ENCODE measurements around the gene LITAFD. TPM values are rescaled to one million over a fixed set of nuclear protein-coding genes. Genes with fewer than 3 reads are reported as not detected.
A peak's percentile ranks its signal among the peaks of the same experiment; 100 is the strongest.

LITAFD gene
- total RNA-seq, 1 experiment from 2014 or later, result not detected

- POLR2A ChIA-PET, result interaction anchor here (1.3 kb wide), 1 partner anchor 14 kb away, joined by 3 read pairs; no protein-coding TSS in a partner anchor
Observed at GRCh38 chr16:8886593-8887430, 4.7 kb downstream of the LITAFD start.

GRCh38 chr16:8887431-8887765, 5.2 kb downstream of the LITAFD start:
- ChIA-PET POLR2A (no interaction called here), CTCF (interaction anchor here (7.8 kb wide), 1 partner anchor 8 kb away, joined by 56 read pairs; the partner anchor contains the start of gene LITAFD)
- intact Hi-C loops (cut with micrococcal nuclease), result loop anchor here (10.0 kb wide), 1 partner anchor 247 kb away; no protein-coding TSS in a partner anchor
- DNase-seq (ENCODE audit: unreplicated experiment), result no peak
- no TSS peak for BruUV-seq (replicated peaks)
- Mint-ChIP-seq H3K4me1 (ENCODE audit: insufficient read depth, unreplicated experiment) (peaks cover 23% of the 10 kb centered on the region), H3K27me3 (ENCODE audit: insufficient read depth, unreplicated experiment) (no peaks in the 10 kb centered on the region), H3K4me3 (ENCODE audit: unreplicated experiment) (no peak overlapping the region), H3K27ac (ENCODE audit: low read depth, unreplicated experiment) (no peak overlapping the region), H3K9me3 (ENCODE audit: unreplicated experiment) (no peaks in the 10 kb centered on the region), H3K36me3 (ENCODE audit: insufficient read depth, unreplicated experiment) (peaks cover 25% of the 10 kb centered on the region)
- TF ChIP-seq CTCF (IDR thresholded peaks at IDR 0.05; ENCODE audit: unreplicated experiment), result no peak

More at GRCh38 chr16:8886593-8887430, 4.7 kb downstream of the LITAFD start:
- Mint-ChIP-seq H3K36me3 (ENCODE audit: insufficient read depth, unreplicated experiment) (peaks cover 19% of the 10 kb centered on the region), H3K9me3 (ENCODE audit: unreplicated experiment) (no peaks in the 10 kb centered on the region), H3K4me3 (ENCODE audit: unreplicated experiment) (no peak overlapping the region), H3K4me1 (ENCODE audit: insufficient read depth, unreplicated experiment) (peaks cover 23% of the 10 kb centered on the region), H3K27ac (ENCODE audit: low read depth, unreplicated experiment) (no peak overlapping the region), H3K27me3 (ENCODE audit: insufficient read depth, unreplicated experiment) (no peaks in the 10 kb centered on the region)
- BruUV-seq (replicated peaks), result no TSS peak
- intact Hi-C loops (cut with micrococcal nuclease), result loop anchor here (10.0 kb wide), 1 partner anchor 248 kb away; no protein-coding TSS in a partner anchor
- DNase-seq (ENCODE audit: unreplicated experiment), result no peak
- no peak for TF ChIP-seq CTCF (IDR thresholded peaks at IDR 0.05; ENCODE audit: unreplicated experiment)
- CTCF ChIA-PET, result interaction anchor here (0.6 to 7.8 kb wide), 6 partner anchors 7 to 318 kb away, joined by 3 to 56 read pairs (median 4); partner anchors contain the start of gene LITAFD

- peaks cover 23% of the 10 kb centered on the region for H3K4me1 Mint-ChIP-seq (ENCODE audit: insufficient read depth, unreplicated experiment)
- H3K36me3 Mint-ChIP-seq (ENCODE audit: insufficient read depth, unreplicated experiment), result peaks cover 32% of the 10 kb centered on the region
- H3K27me3 Mint-ChIP-seq (ENCODE audit: insufficient read depth, unreplicated experiment), result no peaks in the 10 kb centered on the region
- POLR2A ChIA-PET, result interaction anchor here (0.7 kb wide), 1 partner anchor 9 kb away, joined by 3 read pairs; no protein-coding TSS in a partner anchor
- intact Hi-C loops (cut with micrococcal nuclease), result loop anchor here (10.0 kb wide), 1 partner anchor 247 kb away; no protein-coding TSS in a partner anchor
- no peak for TF ChIP-seq CTCF (IDR thresholded peaks at IDR 0.05; ENCODE audit: unreplicated experiment)
- no peaks in the 10 kb centered on the region for H3K9me3 Mint-ChIP-seq (ENCODE audit: unreplicated experiment)
- CTCF ChIA-PET, result interaction anchor here (0.6 to 7.8 kb wide), 2 partner anchors 8 to 44 kb away, joined by 3 to 56 read pairs; partner anchors contain the start of gene LITAFD
- H3K27ac Mint-ChIP-seq (ENCODE audit: low read depth, unreplicated experiment), result no peak overlapping the region
- BruUV-seq (replicated peaks), result no TSS peak
- no peak overlapping the region for H3K4me3 Mint-ChIP-seq (ENCODE audit: unreplicated experiment)
- peak; percentile 31 for DNase-seq (ENCODE audit: unreplicated experiment)
Observed at GRCh38 chr16:8887952-8888560, 5.9 kb downstream of the LITAFD start.
